ENCODE measurements around the gene PSMD2.

The PSMD2 gene

DNA sequence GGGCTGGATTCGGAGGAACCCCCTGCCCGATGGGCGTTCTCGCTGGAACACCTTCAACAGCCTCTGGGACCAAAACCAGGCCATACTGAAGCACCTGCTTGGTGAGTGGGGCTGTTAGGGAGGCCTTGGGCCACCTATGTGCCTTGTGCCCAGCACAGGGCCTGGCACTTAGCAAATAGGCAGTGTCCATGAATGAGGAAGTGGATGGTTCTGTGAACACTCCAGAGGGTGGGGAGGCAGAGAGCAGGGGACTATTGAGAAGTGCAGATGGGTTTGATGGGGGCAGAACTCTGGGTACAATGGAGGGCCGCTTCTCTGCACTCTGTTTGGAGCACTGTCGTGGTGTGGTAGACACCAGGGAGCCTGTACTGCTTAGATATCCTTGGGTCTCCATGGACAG is 21.7 kb upstream of the PSMD2 start:
- TF ChIP-seq, protein P1, sequence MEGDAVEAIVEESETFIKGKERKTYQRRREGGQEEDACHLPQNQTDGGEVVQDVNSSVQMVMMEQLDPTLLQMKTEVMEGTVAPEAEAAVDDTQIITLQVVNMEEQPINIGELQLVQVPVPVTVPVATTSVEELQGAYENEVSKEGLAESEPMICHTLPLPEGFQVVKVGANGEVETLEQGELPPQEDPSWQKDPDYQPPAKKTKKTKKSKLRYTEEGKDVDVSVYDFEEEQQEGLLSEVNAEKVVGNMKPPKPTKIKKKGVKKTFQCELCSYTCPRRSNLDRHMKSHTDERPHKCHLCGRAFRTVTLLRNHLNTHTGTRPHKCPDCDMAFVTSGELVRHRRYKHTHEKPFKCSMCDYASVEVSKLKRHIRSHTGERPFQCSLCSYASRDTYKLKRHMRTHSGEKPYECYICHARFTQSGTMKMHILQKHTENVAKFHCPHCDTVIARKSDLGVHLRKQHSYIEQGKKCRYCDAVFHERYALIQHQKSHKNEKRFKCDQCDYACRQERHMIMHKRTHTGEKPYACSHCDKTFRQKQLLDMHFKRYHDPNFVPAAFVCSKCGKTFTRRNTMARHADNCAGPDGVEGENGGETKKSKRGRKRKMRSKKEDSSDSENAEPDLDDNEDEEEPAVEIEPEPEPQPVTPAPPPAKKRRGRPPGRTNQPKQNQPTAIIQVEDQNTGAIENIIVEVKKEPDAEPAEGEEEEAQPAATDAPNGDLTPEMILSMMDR (IDR thresholded peaks at IDR 0.05; ENCODE audit: low read depth, low read length, poor library complexity, severe bottlenecking): no peak
- no peak for TF ChIP-seq EZH2phosphoT487 (IDR thresholded peaks at IDR 0.05; ENCODE audit: borderline replicate concordance, low read length)
- Histone ChIP-seq H3K4me2 (ENCODE audit: low read length) (no peak overlapping the region), H4K20me1 (ENCODE audit: control insufficient read depth, insufficient read depth, low read depth, low read length) (no peaks in the 10 kb centered on the region), H3K9me2 (replicated peaks; ENCODE audit: control insufficient read depth, low read length) (no peaks in the 10 kb centered on the region), H3K27me3 (ENCODE audit: control insufficient read depth, low read length) (peaks cover 14% of the 10 kb centered on the region), H3K27ac (ENCODE audit: low read depth, low read length) (no peak overlapping the region), H3K4me3 (ENCODE audit: low read length) (no peak overlapping the region), H3F3A (ENCODE audit: control insufficient read depth, insufficient read depth) (no peaks in the 10 kb centered on the region), H3K9me3 (ENCODE audit: control insufficient read depth, insufficient read depth, low read length) (no peaks in the 10 kb centered on the region), H3K36me3 (ENCODE audit: control insufficient read depth, low read length) (no peaks in the 10 kb centered on the region), H3K4me1 (ENCODE audit: control insufficient read depth, low read length) (no peaks in the 10 kb centered on the region), H3K79me2 (ENCODE audit: control insufficient read depth, low read length) (no peaks in the 10 kb centered on the region)

DNA sequence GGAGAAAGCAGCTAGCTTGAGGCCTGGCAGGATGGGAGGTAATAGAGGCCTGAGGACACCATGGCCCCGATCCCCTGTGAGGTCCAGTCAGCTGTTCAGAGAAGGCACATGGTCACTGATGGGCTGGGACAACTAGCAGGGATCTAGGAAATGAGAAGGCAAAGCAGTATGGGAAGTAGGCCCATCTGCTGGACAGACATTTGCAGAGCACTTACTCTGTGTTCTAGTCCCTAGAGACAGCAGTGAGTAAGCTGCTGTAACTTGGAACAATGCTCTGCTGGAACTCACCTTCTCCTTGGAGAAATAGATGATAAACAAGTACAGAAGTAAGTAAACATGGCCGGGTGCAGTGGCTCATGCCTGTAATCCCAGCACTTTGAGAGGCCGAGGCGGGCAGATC is 16.1 kb upstream of the PSMD2 start:
- no peaks in the 10 kb centered on the region for H3K9me2 ChIP-seq (replicated peaks; ENCODE audit: control insufficient read depth, low read length)
- no peak for TF ChIP-seq EZH2phosphoT487 (IDR thresholded peaks at IDR 0.05; ENCODE audit: borderline replicate concordance, low read length)
- H3K27ac ChIP-seq (ENCODE audit: low read depth, low read length): no peak overlapping the region
- H4K20me1 ChIP-seq (ENCODE audit: control insufficient read depth, insufficient read depth, low read depth, low read length): no peaks in the 10 kb centered on the region
- H3K9me3 ChIP-seq (ENCODE audit: control insufficient read depth, insufficient read depth, low read length): no peaks in the 10 kb centered on the region
- no peaks in the 10 kb centered on the region for H3K4me1 ChIP-seq (ENCODE audit: control insufficient read depth, low read length)
- H3K4me3 ChIP-seq (ENCODE audit: low read length): no peak overlapping the region
- H3F3A ChIP-seq (ENCODE audit: control insufficient read depth, insufficient read depth): no peaks in the 10 kb centered on the region
- H3K79me2 ChIP-seq (ENCODE audit: control insufficient read depth, low read length): no peaks in the 10 kb centered on the region
- no peaks in the 10 kb centered on the region for H3K36me3 ChIP-seq (ENCODE audit: control insufficient read depth, low read length)
- H3K27me3 ChIP-seq (ENCODE audit: control insufficient read depth, low read length): peaks cover 8% of the 10 kb centered on the region
- no peak overlapping the region for H3K4me2 ChIP-seq (ENCODE audit: low read length)

DNA sequence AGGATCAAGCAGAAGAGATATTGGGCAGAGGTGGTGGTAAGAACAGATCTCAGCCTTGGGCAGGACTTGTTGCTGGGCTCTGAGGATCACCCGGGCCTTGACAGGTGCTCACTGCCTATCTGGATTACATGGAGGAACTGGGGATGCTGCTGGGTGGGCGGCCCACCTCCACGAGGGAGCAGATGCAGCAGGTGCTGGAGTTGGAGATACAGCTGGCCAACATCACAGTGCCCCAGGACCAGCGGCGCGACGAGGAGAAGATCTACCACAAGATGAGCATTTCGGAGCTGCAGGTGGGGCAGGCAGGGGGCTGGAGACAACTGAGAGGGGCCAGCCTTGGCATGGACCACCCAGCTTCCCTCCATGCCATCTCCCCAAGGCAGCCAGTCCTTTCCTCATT is 15.4 kb upstream of the PSMD2 start:
- Histone ChIP-seq H3K27me3 (ENCODE audit: control insufficient read depth, low read length) (peaks cover 8% of the 10 kb centered on the region), H3K27ac (ENCODE audit: low read depth, low read length) (no peak overlapping the region), H3K4me3 (ENCODE audit: low read length) (no peak overlapping the region), H3K4me1 (ENCODE audit: control insufficient read depth, low read length) (no peaks in the 10 kb centered on the region), H3K9me2 (replicated peaks; ENCODE audit: control insufficient read depth, low read length) (no peaks in the 10 kb centered on the region), H3F3A (ENCODE audit: control insufficient read depth, insufficient read depth) (no peaks in the 10 kb centered on the region), H3K9me3 (ENCODE audit: control insufficient read depth, insufficient read depth, low read length) (no peaks in the 10 kb centered on the region), H3K4me2 (ENCODE audit: low read length) (no peak overlapping the region), H3K36me3 (ENCODE audit: control insufficient read depth, low read length) (no peaks in the 10 kb centered on the region), H4K20me1 (ENCODE audit: control insufficient read depth, insufficient read depth, low read depth, low read length) (no peaks in the 10 kb centered on the region), H3K79me2 (ENCODE audit: control insufficient read depth, low read length) (no peaks in the 10 kb centered on the region)
- TF ChIP-seq, protein P1 (IDR thresholded peaks at IDR 0.05; ENCODE audit: low read depth, low read length, poor library complexity, severe bottlenecking): no peak
- no peak for TF ChIP-seq EZH2phosphoT487 (IDR thresholded peaks at IDR 0.05; ENCODE audit: borderline replicate concordance, low read length)

GRCh38 chr3:184284696-184285095 is 14.3 kb upstream of the PSMD2 start:
- Histone ChIP-seq H4K20me1 (ENCODE audit: control insufficient read depth, insufficient read depth, low read depth, low read length) (no peaks in the 10 kb centered on the region), H3K36me3 (ENCODE audit: control insufficient read depth, low read length) (no peaks in the 10 kb centered on the region), H3K4me2 (ENCODE audit: low read length) (no peak overlapping the region), H3K27me3 (ENCODE audit: control insufficient read depth, low read length) (peaks cover 8% of the 10 kb centered on the region), H3K79me2 (ENCODE audit: control insufficient read depth, low read length) (no peaks in the 10 kb centered on the region), H3K9me3 (ENCODE audit: control insufficient read depth, insufficient read depth, low read length) (no peaks in the 10 kb centered on the region), H3K4me1 (ENCODE audit: control insufficient read depth, low read length) (no peaks in the 10 kb centered on the region), H3K9me2 (replicated peaks; ENCODE audit: control insufficient read depth, low read length) (no peaks in the 10 kb centered on the region), H3K27ac (ENCODE audit: low read depth, low read length) (no peak overlapping the region), H3K4me3 (ENCODE audit: low read length) (no peak overlapping the region), H3F3A (ENCODE audit: control insufficient read depth, insufficient read depth) (no peaks in the 10 kb centered on the region)
- TF ChIP-seq EZH2phosphoT487 (IDR thresholded peaks at IDR 0.05; ENCODE audit: borderline replicate concordance, low read length): no peak
- TF ChIP-seq, protein P1 (IDR thresholded peaks at IDR 0.05; ENCODE audit: low read depth, low read length, poor library complexity, severe bottlenecking): peak; percentile 52
